GM23338 (cell line): Measurements from ENCODE around the gene CPEB3. TPM values are rescaled to one million over a fixed set of nuclear protein-coding genes. Genes with fewer than 3 reads are reported as not detected.

Experiments
- ETS1 ChIP-seq: IDR thresholded peaks from 2 replicates; pipeline ENCODE4 v1.6.1; 2016; ENCODE audit warnings: antibody characterized with exemption
- polyA plus RNA-seq: library from polyadenylated mRNA; unstranded; fragments of >200 nt; fragmentation: Nextera tagmentation; extraction: Ambion mirVana; gene quantifications from 2 replicates; pipeline ENCODE4 v1.2.1, GENCODE V29; 2016
- small RNA-seq: library from RNA; depleted of rRNA; stranded (forward); fragments of <200 nt; gene quantifications from one replicate; pipeline ENCODE3, GENCODE V24; 2014; ENCODE audit warnings: low replicate concordance
- total RNA-seq: library from RNA; depleted of rRNA; stranded (reverse); fragments of >200 nt; shearing (Covaris generic); gene quantifications from 2 replicates; pipeline ENCODE4 v1.2.3, GENCODE V29; 2014; rRNA removed

CPEB3 gene
- total and polyA plus RNA-seq, 2 experiments from 2014 or later = 0.74 to 1.9 TPM

- TF ChIP-seq ETS1 = no peak
Observed at GRCh38 chr10:92001581-92001980, 289.3 kb downstream of the CPEB3 start (continued).

Small RNAs within 50 kb of the gene (small RNA-seq; reads per million reads assigned to genes)
- gene RF00019 (not detected), gene RF00402 (not detected), gene RF00622 (not detected), gene RNY3P12 (not detected)

Other genes with a start within 250 kb of the CPEB3 start
- 14.2 and 15.6 TPM in 2 replicates for gene MARCHF5, start 89 bp upstream of the CPEB3 start, total RNA-seq
- gene MARCHF5, start 89 bp upstream of the CPEB3 start, polyA plus RNA-seq = 11.1 and 12.9 TPM in 2 replicates